OCI-LY3 (cell line): Measurements from ENCODE around the gene HUS1.

Experiments used
- CTCF ChIP-seq: fragments of 200-600, 300-600 bp; sonication (generic); IDR thresholded peaks from 2 replicates; pipeline ENCODE4 v1.5.1; 2014; ENCODE audit warnings: antibody characterized with exemption, low read length, low read depth
- EZH2phosphoT487 ChIP-seq: fragments of 200-600 bp; shearing (Covaris generic); IDR thresholded peaks from 2 replicates; pipeline ENCODE4 v1.6.1; 2018; ENCODE audit warnings: antibody characterized with exemption, mixed run types, low read depth

GRCh38 chr7:48004638-48005037, 25.2 kb upstream of the HUS1 start:
- TF ChIP-seq CTCF (no peak), EZH2phosphoT487 (no peak)
